Mesenchymal stem cell (in vitro differentiated cells and primary cell): ENCODE results near the gene NKX2-4.

Source experiments
- DNase-seq: peaks from one replicate; pipeline ENCODE4 v3.0.0-alpha.2; 2013
- H2AFZ ChIP-seq: one replicate; pipeline ENCODE4 v1.6.1; 2013; ENCODE audit warnings: low read depth, mild to moderate bottlenecking, control low read depth, inconsistent platforms, low read length, moderate library complexity
- H2AK5ac ChIP-seq: 2 replicates; pipeline ENCODE4 v1.6.1; 2013; ENCODE audit warnings: low read length, moderate library complexity, mild to moderate bottlenecking, inconsistent platforms; ENCODE audit not compliant: severe bottlenecking
- H2BK120ac ChIP-seq: one replicate; pipeline ENCODE4 v1.6.1; 2013; ENCODE audit warnings: low read depth, mild to moderate bottlenecking, inconsistent platforms, low read length, moderate library complexity
- H2BK12ac ChIP-seq, 2 experiments: one replicate each; pipeline ENCODE4 v1.6.1; 2013; ENCODE audit warnings: inconsistent platforms in 2 of 2, low read length in 2 of 2, mild to moderate bottlenecking in 2 of 2, moderate library complexity in 2 of 2, control low read depth in 1 of 2
- H2BK15ac ChIP-seq: one replicate; pipeline ENCODE4 v1.6.1; 2013; ENCODE audit warnings: mild to moderate bottlenecking, low read depth, inconsistent platforms; ENCODE audit not compliant: poor library complexity, severe bottlenecking
- H2BK5ac ChIP-seq: 2 replicates; pipeline ENCODE4 v1.6.1; 2013; ENCODE audit warnings: low read depth, mild to moderate bottlenecking, low read length, control low read depth, inconsistent platforms; ENCODE audit not compliant: poor library complexity, severe bottlenecking
- H3K14ac ChIP-seq, 2 experiments: one replicate each; pipeline ENCODE4 v1.6.1; 2013; ENCODE audit warnings: inconsistent platforms in 2 of 2, low read length in 2 of 2, control low read depth in 1 of 2, mild to moderate bottlenecking in 1 of 2, moderate library complexity in 1 of 2
- H3K18ac ChIP-seq, 2 experiments: one replicate each; pipeline ENCODE4 v1.6.1; 2013; ENCODE audit warnings: inconsistent platforms in 2 of 2, low read length in 2 of 2, control low read depth in 1 of 2, low read depth in 1 of 2, mild to moderate bottlenecking in 1 of 2
- H3K23ac ChIP-seq, 2 experiments: one replicate each; pipeline ENCODE4 v1.6.1; 2013; ENCODE audit warnings: inconsistent platforms in 2 of 2, low read length in 2 of 2, mild to moderate bottlenecking in 2 of 2, moderate library complexity in 2 of 2, control low read depth in 1 of 2
- H3K27ac ChIP-seq: 2 replicates; pipeline ENCODE4 v1.5.1; 2013; ENCODE audit warnings: mild to moderate bottlenecking, moderate library complexity, low read length, control low read depth, inconsistent platforms; ENCODE audit not compliant: poor library complexity, severe bottlenecking
- H3K27me3 ChIP-seq, 2 experiments: 2 replicates each; pipeline versions ENCODE4 v1.6.1 to v1.7.0; 2013; ENCODE audit warnings: low read length in 2 of 2, mild to moderate bottlenecking in 2 of 2, moderate library complexity in 2 of 2, control low read depth in 1 of 2, inconsistent platforms in 1 of 2; ENCODE audit not compliant: control insufficient read depth in 1 of 2, insufficient read depth in 1 of 2
- H3K36me3 ChIP-seq, 2 experiments: 2 replicates each; pipeline versions ENCODE4 v1.6.1 to v1.7.0; 2013; ENCODE audit warnings: low read length in 2 of 2, control low read depth in 1 of 2, inconsistent platforms in 1 of 2, low read depth in 1 of 2, mild to moderate bottlenecking in 1 of 2; ENCODE audit not compliant: insufficient read depth in 2 of 2, control insufficient read depth in 1 of 2
- H3K4ac ChIP-seq, 2 experiments: one replicate each; pipeline ENCODE4 v1.6.1; 2013; ENCODE audit warnings: inconsistent platforms in 2 of 2, low read length in 2 of 2, mild to moderate bottlenecking in 2 of 2, moderate library complexity in 2 of 2, control low read depth in 1 of 2, low read depth in 1 of 2
- H3K4me1 ChIP-seq: 2 replicates; pipeline ENCODE4 v1.6.1; 2013; ENCODE audit warnings: low read depth, low read length, control low read depth; ENCODE audit not compliant: control insufficient read depth, insufficient read depth
- H3K4me2 ChIP-seq: 2 replicates; pipeline ENCODE4 v1.6.1; 2013; ENCODE audit warnings: low read length, mild to moderate bottlenecking, inconsistent platforms; ENCODE audit not compliant: poor library complexity, severe bottlenecking
- H3K4me3 ChIP-seq, 2 experiments: 2 replicates each; pipeline versions ENCODE4 v1.5.1 to v1.7.0; 2013; ENCODE audit warnings: low read length in 2 of 2, mild to moderate bottlenecking in 2 of 2, control low read depth in 1 of 2, low read depth in 1 of 2; ENCODE audit not compliant: insufficient read depth in 1 of 2
- H3K79me1 ChIP-seq: replicated peaks from 2 replicates; pipeline ENCODE4 v1.6.1; 2013; ENCODE audit warnings: mild to moderate bottlenecking, control low read depth, low read length, inconsistent platforms; ENCODE audit not compliant: poor library complexity, severe bottlenecking
- H3K9ac ChIP-seq: 2 replicates; pipeline ENCODE4 v1.7.0; 2013; ENCODE audit warnings: mild to moderate bottlenecking, low read length, moderate library complexity
- H3K9me3 ChIP-seq: 2 replicates; pipeline ENCODE4 v1.7.0; 2013; ENCODE audit warnings: mild to moderate bottlenecking, low read length; ENCODE audit not compliant: control insufficient read depth
- H4K8ac ChIP-seq: one replicate; pipeline ENCODE4 v1.6.1; 2013; ENCODE audit warnings: inconsistent platforms, mild to moderate bottlenecking, low read length, moderate library complexity
- H4K91ac ChIP-seq: one replicate; pipeline ENCODE4 v1.6.1; 2013; ENCODE audit warnings: mild to moderate bottlenecking, low read length, inconsistent platforms
- WGBS: methylation state at CpG from one replicate; pipeline ENCODE4 v1.1.7; 2013; ENCODE audit warnings: mixed read lengths; 5-methylcytosine and 5-hydroxymethylcytosine counted together

NKX2-4 gene

GRCh38 chr20:21378259-21378658 is 19.1 kb downstream of the NKX2-4 start:
- Histone ChIP-seq H3K18ac (no peak overlapping the region), H3K4ac (no peak overlapping the region), H3K23ac (no peak overlapping the region), H3K79me1 (peaks cover 26% of the 10 kb centered on the region), H4K91ac (no peak overlapping the region), H3K27ac (no peak overlapping the region), H2BK5ac (no peak overlapping the region), H2AFZ (no peak overlapping the region), H4K8ac (no peak overlapping the region), H3K9me3 (no peaks in the 10 kb centered on the region), H3K4me3 (no peak overlapping the region), H3K4me1 (no peaks in the 10 kb centered on the region), H3K36me3 (peaks cover 8 to 40% of the 10 kb centered on the region in 2 experiments), H2BK15ac (no peak overlapping the region), H2BK12ac (no peak overlapping the region), H2AK5ac (no peak overlapping the region), H3K9ac (no peak overlapping the region), H2BK120ac (no peak overlapping the region), H3K14ac (no peak overlapping the region), H3K4me2 (no peak overlapping the region), H3K27me3 (no peaks in the 10 kb centered on the region)
- DNase-seq = no peak
- 83% methylated on average over 3 of the region's 5 CpGs for WGBS

GRCh38 chr20:21377701-21378100 is 19.6 kb downstream of the NKX2-4 start:
- no peak overlapping the region for H3K9ac ChIP-seq
- no peak overlapping the region for H3K27ac ChIP-seq
- no peak overlapping the region for H2BK5ac ChIP-seq
- no peak overlapping the region for H2BK12ac ChIP-seq
- H2AFZ ChIP-seq = no peak overlapping the region
- no peaks in the 10 kb centered on the region for H3K4me1 ChIP-seq
- H3K18ac ChIP-seq = peak overlapping the region in 1 of 2 experiments; percentile 41
- peak overlapping the region in 1 of 2 experiments; percentile 48 for H3K23ac ChIP-seq
- H3K36me3 ChIP-seq = peaks cover 8 to 38% of the 10 kb centered on the region in 2 experiments
- no peaks in the 10 kb centered on the region for H3K27me3 ChIP-seq
- H4K8ac ChIP-seq = peak overlapping the region; percentile 37
- H2AK5ac ChIP-seq = no peak overlapping the region
- H3K79me1 ChIP-seq = peaks cover 27% of the 10 kb centered on the region
- H3K4me2 ChIP-seq = no peak overlapping the region
- H3K4me3 ChIP-seq = no peak overlapping the region
- no peak overlapping the region for H2BK120ac ChIP-seq
- no peak overlapping the region for H4K91ac ChIP-seq
- WGBS = 67% methylated on average over 7 of the region's 9 CpGs
- no peaks in the 10 kb centered on the region for H3K9me3 ChIP-seq
- H3K4ac ChIP-seq = no peak overlapping the region
- no peak for DNase-seq
- H2BK15ac ChIP-seq = no peak overlapping the region
- no peak overlapping the region for H3K14ac ChIP-seq

- Histone ChIP-seq H3K23ac (no peak overlapping the region), H3K27ac (no peak overlapping the region), H2BK15ac (no peak overlapping the region), H2AK5ac (no peak overlapping the region), H3K4me1 (no peaks in the 10 kb centered on the region), H2BK5ac (no peak overlapping the region), H3K9me3 (no peaks in the 10 kb centered on the region), H3K4ac (no peak overlapping the region), H3K9ac (no peak overlapping the region), H2AFZ (no peak overlapping the region), H3K4me3 (no peak overlapping the region), H2BK120ac (no peak overlapping the region), H4K8ac (no peak overlapping the region), H3K18ac (no peak overlapping the region), H3K4me2 (no peak overlapping the region), H3K79me1 (peaks cover 27% of the 10 kb centered on the region), H3K14ac (no peak overlapping the region), H3K27me3 (no peaks in the 10 kb centered on the region), H4K91ac (no peak overlapping the region), H2BK12ac (no peak overlapping the region), H3K36me3 (peaks cover 8 to 32% of the 10 kb centered on the region in 2 experiments)
- DNase-seq = no peak
- WGBS = 99% methylated on average over 2 of the region's 3 CpGs
These were observed 20.7 kb downstream of the NKX2-4 start for GRCh38 chr20:21376626-21377025.

- H2AFZ ChIP-seq = no peak overlapping the region
- peaks cover 20% of the 10 kb centered on the region for H3K79me1 ChIP-seq
- no peak overlapping the region for H3K4ac ChIP-seq
- no peaks in the 10 kb centered on the region for H3K4me1 ChIP-seq
- H3K27me3 ChIP-seq = no peaks in the 10 kb centered on the region
- H2BK120ac ChIP-seq = no peak overlapping the region
- DNase-seq = no peak
- no peaks in the 10 kb centered on the region for H3K9me3 ChIP-seq
- no peak overlapping the region for H2BK12ac ChIP-seq
- H3K4me3 ChIP-seq = no peak overlapping the region
- H3K23ac ChIP-seq = no peak overlapping the region
- 82% methylated on average over 1 of the region's 1 CpG for WGBS
- no peak overlapping the region for H2BK5ac ChIP-seq
- H4K8ac ChIP-seq = no peak overlapping the region
- peaks cover 5 to 51% of the 10 kb centered on the region in 2 experiments for H3K36me3 ChIP-seq
- H3K14ac ChIP-seq = no peak overlapping the region
- H2BK15ac ChIP-seq = no peak overlapping the region
- H2AK5ac ChIP-seq = no peak overlapping the region
- H3K9ac ChIP-seq = no peak overlapping the region
- H3K18ac ChIP-seq = no peak overlapping the region
- H4K91ac ChIP-seq = no peak overlapping the region
- no peak overlapping the region for H3K27ac ChIP-seq
- H3K4me2 ChIP-seq = no peak overlapping the region
These were observed 23.9 kb downstream of the NKX2-4 start for GRCh38 chr20:21373436-21373835.
